ENCODE data around the gene EPM2AIP1.

EPM2AIP1 gene

DNA sequence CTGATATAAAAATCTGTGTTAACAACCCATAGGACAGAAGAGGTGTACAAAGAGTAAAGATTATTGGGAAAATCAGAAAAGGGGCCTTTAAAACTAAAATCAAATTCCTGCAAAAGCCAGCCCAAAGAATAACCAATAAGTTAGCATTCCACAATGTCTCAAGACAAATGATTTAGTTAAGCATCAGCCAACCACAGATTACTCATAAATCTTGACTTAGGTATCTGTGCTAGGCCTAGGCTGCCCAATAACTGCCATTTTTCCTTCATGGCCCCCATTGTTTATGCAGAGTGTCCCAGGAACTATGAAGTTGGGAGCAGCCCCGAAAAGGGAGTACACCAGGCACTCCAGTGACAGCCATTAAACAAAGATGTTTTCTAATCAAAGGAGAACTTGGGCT, 55.4 kb downstream of the EPM2AIP1 start:
- Histone ChIP-seq H3K9ac (ENCODE audit: low read depth, low read length, poor library complexity, severe bottlenecking) (no peak overlapping the region), H3K4me3 (ENCODE audit: low read length, poor library complexity, severe bottlenecking) (no peak overlapping the region), H3K4me2 (ENCODE audit: low read depth, low read length, poor library complexity, severe bottlenecking) (no peak overlapping the region), H3K9me3 (ENCODE audit: insufficient read depth, low read depth, low read length) (no peaks in the 10 kb centered on the region), H3K9me2 (replicated peaks; ENCODE audit: low read depth, low read length) (no peaks in the 10 kb centered on the region), H4K20me1 (ENCODE audit: insufficient read depth, low read length, poor library complexity, severe bottlenecking) (no peaks in the 10 kb centered on the region), H2AFZ (ENCODE audit: low read length) (no peak overlapping the region), H3K36me3 (ENCODE audit: insufficient read depth, low read length) (no peaks in the 10 kb centered on the region), H3K27me3 (ENCODE audit: insufficient read depth, low read length, poor library complexity, severe bottlenecking) (no peaks in the 10 kb centered on the region), H3F3A (ENCODE audit: low read depth) (no peaks in the 10 kb centered on the region), H3K79me2 (ENCODE audit: insufficient read depth, low read length) (no peaks in the 10 kb centered on the region), H3K4me1 (ENCODE audit: insufficient read depth, low read length, poor library complexity, severe bottlenecking) (no peaks in the 10 kb centered on the region)
- TF ChIP-seq EZH2phosphoT487 (IDR thresholded peaks at IDR 0.05; ENCODE audit: borderline replicate concordance), result no peak
- TF ChIP-seq, protein P1, sequence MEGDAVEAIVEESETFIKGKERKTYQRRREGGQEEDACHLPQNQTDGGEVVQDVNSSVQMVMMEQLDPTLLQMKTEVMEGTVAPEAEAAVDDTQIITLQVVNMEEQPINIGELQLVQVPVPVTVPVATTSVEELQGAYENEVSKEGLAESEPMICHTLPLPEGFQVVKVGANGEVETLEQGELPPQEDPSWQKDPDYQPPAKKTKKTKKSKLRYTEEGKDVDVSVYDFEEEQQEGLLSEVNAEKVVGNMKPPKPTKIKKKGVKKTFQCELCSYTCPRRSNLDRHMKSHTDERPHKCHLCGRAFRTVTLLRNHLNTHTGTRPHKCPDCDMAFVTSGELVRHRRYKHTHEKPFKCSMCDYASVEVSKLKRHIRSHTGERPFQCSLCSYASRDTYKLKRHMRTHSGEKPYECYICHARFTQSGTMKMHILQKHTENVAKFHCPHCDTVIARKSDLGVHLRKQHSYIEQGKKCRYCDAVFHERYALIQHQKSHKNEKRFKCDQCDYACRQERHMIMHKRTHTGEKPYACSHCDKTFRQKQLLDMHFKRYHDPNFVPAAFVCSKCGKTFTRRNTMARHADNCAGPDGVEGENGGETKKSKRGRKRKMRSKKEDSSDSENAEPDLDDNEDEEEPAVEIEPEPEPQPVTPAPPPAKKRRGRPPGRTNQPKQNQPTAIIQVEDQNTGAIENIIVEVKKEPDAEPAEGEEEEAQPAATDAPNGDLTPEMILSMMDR (conservative IDR thresholded peaks at IDR 0.05; ENCODE audit: low read length), result no peak
